Osteocyte (in vitro differentiated cells): ENCODE measurements around the gene KAT6B. TPM values are rescaled to one million over a fixed set of nuclear protein-coding genes. Genes with fewer than 3 reads are reported as not detected.

ENCODE experiments used
- DNase-seq: peaks from one replicate; pipeline ENCODE4 v3.0.0; 2021; ENCODE audit warnings: mixed read lengths; ENCODE audit not compliant: unreplicated experiment; ENCODE audit errors: extremely low spot score
- H3K27ac Mint-ChIP-seq: one replicate; pipeline ENCODE4 v1.8.0; 2021; ENCODE audit warnings: mild to moderate bottlenecking, mixed read lengths; ENCODE audit not compliant: unreplicated experiment
- H3K27me3 Mint-ChIP-seq: one replicate; pipeline ENCODE4 v1.8.0; 2021; ENCODE audit warnings: mixed read lengths; ENCODE audit not compliant: unreplicated experiment
- H3K36me3 Mint-ChIP-seq: one replicate; pipeline ENCODE4 v1.8.0; 2021; ENCODE audit warnings: mixed read lengths; ENCODE audit not compliant: unreplicated experiment
- H3K4me1 Mint-ChIP-seq: one replicate; pipeline ENCODE4 v1.8.0; 2021; ENCODE audit warnings: mixed read lengths; ENCODE audit not compliant: unreplicated experiment
- H3K4me3 Mint-ChIP-seq: one replicate; pipeline ENCODE4 v1.8.0; 2021; ENCODE audit warnings: mild to moderate bottlenecking, moderate library complexity, mixed read lengths; ENCODE audit not compliant: unreplicated experiment
- H3K9me3 Mint-ChIP-seq: one replicate; pipeline ENCODE4 v1.8.0; 2021; ENCODE audit warnings: mixed read lengths; ENCODE audit not compliant: unreplicated experiment
- total RNA-seq: library from RNA; stranded (reverse); gene quantifications from 2 replicates; pipeline ENCODE4 v1.2.1, GENCODE V29; 2021
- TF ChIP-seq, protein P1 (sequence below): fragments of 200-600 bp; sonication (generic); IDR thresholded peaks from 2 replicates; pipeline ENCODE4 v1.5.0; 2021; ENCODE audit warnings: antibody characterized with exemption, mild to moderate bottlenecking, moderate library complexity

The KAT6B gene
- total RNA-seq, 1 donor from 2014 or later, result 28.2 TPM

DNA sequence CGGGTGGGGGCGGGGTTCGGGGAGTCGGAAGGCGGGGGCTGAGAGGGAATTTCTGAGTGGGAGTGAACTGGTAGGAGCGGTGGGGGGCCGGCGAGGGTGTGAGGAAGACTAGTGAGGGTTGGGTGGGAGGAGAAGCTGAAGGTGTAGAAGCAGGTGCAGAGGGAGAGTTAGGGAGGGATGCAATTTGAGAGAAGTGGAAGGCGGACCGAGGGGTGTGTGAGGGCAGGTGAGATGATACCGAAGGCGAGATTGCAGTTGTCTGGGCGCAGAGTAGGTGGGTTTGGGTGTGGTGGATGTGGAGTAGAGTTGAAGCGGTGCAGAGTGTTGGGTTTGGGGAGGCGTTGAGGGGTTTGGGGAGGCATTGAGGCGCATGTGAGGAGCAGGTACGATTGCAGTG is 643 bp downstream of the KAT6B start:
- Mint-ChIP-seq H3K4me3 (peak overlapping the region; percentile 78), H3K36me3 (no peaks in the 10 kb centered on the region), H3K4me1 (peaks cover 28% of the 10 kb centered on the region), H3K27ac (peak overlapping the region; percentile 29), H3K27me3 (no peaks in the 10 kb centered on the region), H3K9me3 (no peaks in the 10 kb centered on the region)
- TF ChIP-seq, protein P1, sequence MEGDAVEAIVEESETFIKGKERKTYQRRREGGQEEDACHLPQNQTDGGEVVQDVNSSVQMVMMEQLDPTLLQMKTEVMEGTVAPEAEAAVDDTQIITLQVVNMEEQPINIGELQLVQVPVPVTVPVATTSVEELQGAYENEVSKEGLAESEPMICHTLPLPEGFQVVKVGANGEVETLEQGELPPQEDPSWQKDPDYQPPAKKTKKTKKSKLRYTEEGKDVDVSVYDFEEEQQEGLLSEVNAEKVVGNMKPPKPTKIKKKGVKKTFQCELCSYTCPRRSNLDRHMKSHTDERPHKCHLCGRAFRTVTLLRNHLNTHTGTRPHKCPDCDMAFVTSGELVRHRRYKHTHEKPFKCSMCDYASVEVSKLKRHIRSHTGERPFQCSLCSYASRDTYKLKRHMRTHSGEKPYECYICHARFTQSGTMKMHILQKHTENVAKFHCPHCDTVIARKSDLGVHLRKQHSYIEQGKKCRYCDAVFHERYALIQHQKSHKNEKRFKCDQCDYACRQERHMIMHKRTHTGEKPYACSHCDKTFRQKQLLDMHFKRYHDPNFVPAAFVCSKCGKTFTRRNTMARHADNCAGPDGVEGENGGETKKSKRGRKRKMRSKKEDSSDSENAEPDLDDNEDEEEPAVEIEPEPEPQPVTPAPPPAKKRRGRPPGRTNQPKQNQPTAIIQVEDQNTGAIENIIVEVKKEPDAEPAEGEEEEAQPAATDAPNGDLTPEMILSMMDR, result no peak
- DNase-seq, result no peak

DNA sequence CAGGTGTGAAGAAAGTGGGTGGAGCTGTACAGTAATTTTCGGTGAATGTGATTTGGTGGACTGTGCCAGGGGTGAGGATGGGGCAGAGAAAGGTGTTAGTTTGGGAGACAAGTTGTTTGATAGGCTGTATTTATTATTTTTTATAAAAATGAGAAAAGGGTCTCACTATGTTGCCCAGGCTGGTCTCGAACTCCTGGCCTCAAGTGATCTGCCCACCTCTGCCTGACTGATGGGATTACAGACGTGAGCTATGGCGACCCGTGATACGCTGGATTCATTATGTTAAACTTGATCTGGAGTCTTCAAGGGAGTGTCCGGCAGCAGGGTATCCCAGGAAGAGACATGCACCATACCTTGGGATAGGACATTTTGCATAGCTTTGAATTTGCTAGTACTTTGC is 1.3 kb downstream of the KAT6B start:
- TF ChIP-seq, protein P1, result no peak
- peaks cover 28% of the 10 kb centered on the region for H3K4me1 Mint-ChIP-seq
- peak overlapping the region; percentile 78 for H3K4me3 Mint-ChIP-seq
- H3K36me3 Mint-ChIP-seq, result no peaks in the 10 kb centered on the region
- no peak for DNase-seq
- H3K27ac Mint-ChIP-seq, result peak overlapping the region; percentile 29
- H3K27me3 Mint-ChIP-seq, result no peaks in the 10 kb centered on the region
- H3K9me3 Mint-ChIP-seq, result no peaks in the 10 kb centered on the region

DNA sequence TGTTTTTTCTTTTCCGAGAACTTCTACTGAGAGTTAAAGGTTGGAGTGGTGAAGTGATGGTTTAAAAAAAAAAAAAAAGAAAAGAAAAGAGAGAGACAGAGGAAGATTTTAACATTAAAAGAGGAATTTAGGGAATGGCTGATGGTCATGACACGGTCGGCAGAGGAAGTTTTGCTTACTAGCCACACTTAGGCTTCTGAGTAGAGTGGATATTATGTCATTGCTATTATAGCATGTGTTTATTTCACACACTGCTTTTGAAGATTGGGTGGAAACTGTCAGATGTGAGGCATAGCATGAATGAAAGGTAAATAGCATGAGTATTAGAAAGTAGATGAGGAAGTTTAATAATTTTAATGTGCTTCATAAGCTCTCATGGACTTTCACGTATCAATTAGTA is 2.5 kb downstream of the KAT6B start:
- no peak for DNase-seq
- Mint-ChIP-seq H3K4me1 (peaks cover 32% of the 10 kb centered on the region), H3K9me3 (no peaks in the 10 kb centered on the region), H3K27me3 (no peaks in the 10 kb centered on the region), H3K27ac (no peak overlapping the region), H3K4me3 (no peak overlapping the region), H3K36me3 (peaks cover 2% of the 10 kb centered on the region)
- TF ChIP-seq, protein P1, result no peak

DNA sequence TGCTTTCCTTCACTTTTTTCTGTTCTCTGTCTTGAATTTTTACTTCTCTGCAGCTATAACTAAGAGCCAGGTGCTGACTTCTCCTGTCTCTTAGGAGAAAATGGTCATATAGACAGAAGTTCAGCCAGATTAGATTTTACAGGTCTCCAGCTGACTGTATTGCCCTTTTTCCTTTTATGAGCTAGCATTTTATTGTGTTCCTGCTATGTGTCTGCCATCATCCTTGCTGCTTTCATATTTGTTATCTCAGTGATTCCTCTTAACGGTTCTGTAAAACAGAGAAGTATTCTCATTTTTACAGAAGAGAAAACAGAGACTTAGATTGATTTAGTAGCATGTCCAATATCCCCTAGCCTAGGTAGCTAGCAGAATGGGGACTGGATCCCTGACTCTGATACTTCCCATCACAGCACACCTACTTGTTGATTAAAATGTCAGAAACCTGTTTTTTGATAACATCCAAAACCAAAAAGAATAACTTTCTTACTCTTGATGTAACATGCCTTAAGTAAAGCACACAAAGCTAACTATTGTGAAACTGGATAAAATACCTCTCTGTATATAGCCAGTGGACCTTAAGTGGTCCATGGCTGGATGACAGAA is 5.2 kb downstream of the KAT6B start:
- no peaks in the 10 kb centered on the region for H3K9me3 Mint-ChIP-seq
- DNase-seq, result no peak
- peaks cover 2% of the 10 kb centered on the region for H3K36me3 Mint-ChIP-seq
- H3K27ac Mint-ChIP-seq, result no peak overlapping the region
- no peaks in the 10 kb centered on the region for H3K27me3 Mint-ChIP-seq
- H3K4me1 Mint-ChIP-seq, result peaks cover 25% of the 10 kb centered on the region
- H3K4me3 Mint-ChIP-seq, result no peak overlapping the region
- TF ChIP-seq, protein P1, result no peak

- no peaks in the 10 kb centered on the region for H3K9me3 Mint-ChIP-seq
- peaks cover 12% of the 10 kb centered on the region for H3K36me3 Mint-ChIP-seq
- TF ChIP-seq, protein P1, result no peak
- no peak overlapping the region for H3K4me3 Mint-ChIP-seq
- H3K4me1 Mint-ChIP-seq, result peaks cover 19% of the 10 kb centered on the region
- no peak for DNase-seq
- no peaks in the 10 kb centered on the region for H3K27me3 Mint-ChIP-seq
- H3K27ac Mint-ChIP-seq, result no peak overlapping the region
Observed at GRCh38 chr10:74835963-74836362, 9.6 kb downstream of the KAT6B start.
